PC-3 (cell line): ENCODE measurements around the gene LDHD. TPM values are rescaled to one million over a fixed set of nuclear protein-coding genes. Genes with fewer than 3 reads are reported as not detected.

ENCODE experiments used
- ATAC-seq: fragments of 200-7000 bp; cut with Tn5 transposase; 2 replicates; pipeline ENCODE4 v1.9.1; 2020; ENCODE audit warnings: mild to moderate bottlenecking, moderate library complexity
- BruUV-seq: library from RNA; stranded (reverse); fragments of 400-500 nt; replicated peaks from 2 replicates; lab custom pipeline; 2021; lab: Mats Ljungman, UMichigan
- CTCF ChIA-PET: fragments of 300-600 bp; sonication (Branson Sonifier 250); formaldehyde crosslinking; loops from one replicate; lab custom pipeline; 2022; ENCODE audit warnings: antibody characterized with exemption; lab: Charles Lee
- POLR2A ChIA-PET: fragments of 300-600 bp; sonication (Branson Sonifier 250); formaldehyde crosslinking; loops from one replicate; lab custom pipeline; 2022; ENCODE audit warnings: antibody characterized with exemption; ENCODE audit not compliant: unreplicated experiment; lab: Charles Lee
- DNase-seq: peaks from one replicate; pipeline ENCODE4 v3.0.0-alpha.2; 2015
- H2AFZ ChIP-seq: fragments of 300-600 bp; sonication (generic); 2 replicates; pipeline ENCODE4 v1.6.0; 2016; ENCODE audit warnings: antibody characterized with exemption, low read length
- H3F3A ChIP-seq: fragments of 300-600 bp; sonication (generic); one replicate; pipeline ENCODE4 v1.6.0; 2017; ENCODE audit warnings: antibody characterized with exemption, low read length, control low read depth, mild to moderate bottlenecking; ENCODE audit not compliant: unreplicated experiment
- H3K27ac ChIP-seq: fragments of 300-600 bp; sonication (generic); 2 replicates; pipeline ENCODE4 v1.5.1; 2016; ENCODE audit warnings: mild to moderate bottlenecking, low read length
- H3K27me3 ChIP-seq: fragments of 300-600 bp; sonication (generic); 2 replicates; pipeline ENCODE4 v1.6.1; 2016; ENCODE audit warnings: low read length, mixed read lengths
- H3K36me3 ChIP-seq: fragments of 300-600 bp; sonication (generic); 2 replicates; pipeline ENCODE4 v1.6.1; 2016; ENCODE audit warnings: low read depth, mixed run types, low read length, mixed read lengths
- H3K4me1 ChIP-seq: fragments of 300-600 bp; sonication (generic); 2 replicates; pipeline ENCODE4 v1.5.1; 2016; ENCODE audit warnings: low read length; ENCODE audit not compliant: insufficient read depth
- H3K4me2 ChIP-seq: fragments of 300-600 bp; sonication (generic); 2 replicates; pipeline ENCODE4 v1.6.0; 2016; ENCODE audit warnings: low read length
- H3K4me3 ChIP-seq: fragments of 300-600 bp; sonication (generic); 2 replicates; pipeline ENCODE4 v1.5.1; 2016; ENCODE audit warnings: mild to moderate bottlenecking, low read length, mixed read lengths
- H3K79me2 ChIP-seq: fragments of 300-600 bp; sonication (generic); 2 replicates; pipeline ENCODE4 v1.6.1; 2017; ENCODE audit warnings: low read length, mixed read lengths
- H3K9ac ChIP-seq: fragments of 300-600 bp; sonication (generic); 2 replicates; pipeline ENCODE4 v1.6.0; 2016; ENCODE audit warnings: mild to moderate bottlenecking, low read length
- H3K9me2 ChIP-seq: fragments of 300-600 bp; sonication (generic); replicated peaks from 2 replicates; pipeline ENCODE4 v1.6.1; 2016; ENCODE audit warnings: mixed run types, low read length, mixed read lengths
- H3K9me3 ChIP-seq: fragments of 300-600 bp; sonication (generic); 2 replicates; pipeline ENCODE4 v1.6.1; 2016; ENCODE audit warnings: low read length, mixed read lengths
- H4K20me1 ChIP-seq: fragments of 300-600 bp; sonication (generic); 2 replicates; pipeline ENCODE4 v1.6.1; 2016; ENCODE audit warnings: low read length, mixed read lengths
- CTCF ChIP-seq: fragments of 300-600 bp; sonication (generic); conservative IDR thresholded peaks from 2 replicates; pipeline ENCODE4 v1.5.1; 2017; ENCODE audit warnings: antibody characterized with exemption, low read depth, mild to moderate bottlenecking, low read length
- EZH2 ChIP-seq: fragments of 300-600 bp; sonication (generic); IDR thresholded peaks from one replicate; pipeline ENCODE4 v1.6.1; 2017; ENCODE audit warnings: antibody characterized with exemption, mild to moderate bottlenecking, low read length; ENCODE audit not compliant: unreplicated experiment
- EZH2phosphoT487 ChIP-seq: fragments of 300-600 bp; sonication (generic); IDR thresholded peaks from 2 replicates; pipeline ENCODE4 v1.6.1; 2018; ENCODE audit warnings: mild to moderate bottlenecking, antibody characterized with exemption, low read length, borderline replicate concordance
- intact Hi-C: fragments of 100-400 bp; cut with micrococcal nuclease; formaldehyde crosslinking; loops from 2 replicates; pipeline ENCODE4 v1.9.0; 2023
- total RNA-seq: library from RNA; depleted of rRNA; stranded (reverse); fragments of >200 nt; gene quantifications from 2 replicates; pipeline ENCODE4 v1.2.3, GENCODE V29; 2014

Gene LDHD
- total RNA-seq, 1 experiment from 2014 or later = 3.1 TPM

- no TSS peak for BruUV-seq
- H3K4me2 ChIP-seq = no peak overlapping the region
- TF ChIP-seq EZH2 (no peak), CTCF (no peak), EZH2phosphoT487 (no peak)
- no peaks in the 10 kb centered on the region for H3K27me3 ChIP-seq
- no peak overlapping the region for H3K27ac ChIP-seq
- no peaks in the 10 kb centered on the region for H3K9me2 ChIP-seq
- H4K20me1 ChIP-seq = no peaks in the 10 kb centered on the region
- peaks cover 9% of the 10 kb centered on the region; the same call in 1 of the 2 replicates for H3K79me2 ChIP-seq
- ATAC-seq (no peak), DNase-seq (no peak)
- H2AFZ ChIP-seq = no peak overlapping the region
- no peaks in the 10 kb centered on the region for H3K36me3 ChIP-seq
- POLR2A ChIA-PET = interaction anchor here (0.7 kb wide), 1 partner anchor 180 kb away, joined by 3 read pairs; no protein-coding TSS in a partner anchor
- CTCF ChIA-PET = interaction anchor here (0.6 to 4.0 kb wide), 2 partner anchors 87 to 114 kb away, joined by 3 to 44 read pairs; partner anchors contain the start of gene ZNRF1
- no peak overlapping the region for H3K4me3 ChIP-seq
- peaks cover 3% of the 10 kb centered on the region for H3F3A ChIP-seq
- intact Hi-C loops = loop anchor here (1.0 kb wide), 2 partner anchors 114 to 175 kb away; no protein-coding TSS in a partner anchor
- peaks cover 44% of the 10 kb centered on the region for H3K4me1 ChIP-seq
- H3K9ac ChIP-seq = no peak overlapping the region
- H3K9me3 ChIP-seq = no peaks in the 10 kb centered on the region
These were observed 4.4 kb downstream of the LDHD start for GRCh38 chr16:75111961-75112733.

GRCh38 chr16:75111514-75111940 lies 5.1 kb downstream of the LDHD start:
- ChIA-PET CTCF (interaction anchor here (0.6 to 4.0 kb wide), 6 partner anchors 47 to 249 kb away, joined by 3 to 44 read pairs (median 5); partner anchors contain the start of genes WDR59 and ZNRF1), POLR2A (interaction anchor here (0.7 kb wide), 1 partner anchor 180 kb away, joined by 3 read pairs; no protein-coding TSS in a partner anchor)
- Histone ChIP-seq H3K79me2 (peaks cover 9% of the 10 kb centered on the region; the same call in 1 of the 2 replicates), H3K9ac (peak overlapping the region; percentile 81; the same call in 1 of the 2 replicates), H3K4me3 (no peak overlapping the region), H3K27me3 (no peaks in the 10 kb centered on the region), H3K27ac (peak overlapping the region; percentile 97; the same call in 1 of the 2 replicates), H3F3A (peaks cover 3% of the 10 kb centered on the region), H4K20me1 (no peaks in the 10 kb centered on the region), H3K36me3 (no peaks in the 10 kb centered on the region), H3K4me2 (peak overlapping the region; percentile 78; the same call in 1 of the 2 replicates), H2AFZ (no peak overlapping the region), H3K9me3 (no peaks in the 10 kb centered on the region), H3K4me1 (peaks cover 47% of the 10 kb centered on the region), H3K9me2 (no peaks in the 10 kb centered on the region)
- no peak for ATAC-seq
- no peak for DNase-seq
- no TSS peak for BruUV-seq
- TF ChIP-seq CTCF = no peak
- TF ChIP-seq EZH2phosphoT487 = no peak
- TF ChIP-seq EZH2 = no peak
- intact Hi-C loops = loop anchor here (1.0 kb wide), 2 partner anchors 113 to 174 kb away; no protein-coding TSS in a partner anchor
